Activated CD4-positive, alpha-beta T cell treated with anti-CD3 and anti-CD28 coated beads, Interleukin-2, amount 50 U/mL, for 24 hours (primary cell): ENCODE data around the gene ZNF618.

ENCODE experiments used
- DNase-seq, 2 donors: peaks; one replicate each; pipeline ENCODE4 v3.0.0-alpha.2; 2020; ENCODE audit warnings: low read depth in 1 of 2, low spot score in 1 of 2

ZNF618 gene

DNA sequence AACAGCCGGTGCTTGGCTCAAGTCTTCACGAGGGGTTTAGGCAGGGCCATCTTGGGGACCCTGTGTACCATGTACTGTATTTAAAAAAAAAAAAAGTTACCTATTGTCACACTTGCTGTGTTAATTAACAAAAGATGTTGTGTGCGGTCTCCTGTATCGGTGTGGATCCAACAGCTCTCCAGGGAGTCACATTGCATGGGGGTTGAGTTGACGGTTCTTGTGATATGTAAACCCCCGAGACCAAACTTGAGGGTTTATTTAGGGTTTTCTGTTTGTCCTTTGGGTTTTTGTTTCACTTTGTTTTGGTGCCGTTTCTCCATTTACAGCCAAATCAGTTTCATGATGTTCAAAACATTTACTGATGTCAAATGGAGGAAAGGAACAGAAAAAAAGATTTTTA, 179.8 kb downstream of the ZNF618 start:
- DNase-seq = no peak

- no peak for DNase-seq
Measured at GRCh38 chr9:114056527-114056926, 180.4 kb downstream of the ZNF618 start.

GRCh38 chr9:114057161-114057885, 181.2 kb downstream of the ZNF618 start:
- DNase-seq = no peak

GRCh38 chr9:114058688-114059046, 182.6 kb downstream of the ZNF618 start:
- no peak for DNase-seq

DNA sequence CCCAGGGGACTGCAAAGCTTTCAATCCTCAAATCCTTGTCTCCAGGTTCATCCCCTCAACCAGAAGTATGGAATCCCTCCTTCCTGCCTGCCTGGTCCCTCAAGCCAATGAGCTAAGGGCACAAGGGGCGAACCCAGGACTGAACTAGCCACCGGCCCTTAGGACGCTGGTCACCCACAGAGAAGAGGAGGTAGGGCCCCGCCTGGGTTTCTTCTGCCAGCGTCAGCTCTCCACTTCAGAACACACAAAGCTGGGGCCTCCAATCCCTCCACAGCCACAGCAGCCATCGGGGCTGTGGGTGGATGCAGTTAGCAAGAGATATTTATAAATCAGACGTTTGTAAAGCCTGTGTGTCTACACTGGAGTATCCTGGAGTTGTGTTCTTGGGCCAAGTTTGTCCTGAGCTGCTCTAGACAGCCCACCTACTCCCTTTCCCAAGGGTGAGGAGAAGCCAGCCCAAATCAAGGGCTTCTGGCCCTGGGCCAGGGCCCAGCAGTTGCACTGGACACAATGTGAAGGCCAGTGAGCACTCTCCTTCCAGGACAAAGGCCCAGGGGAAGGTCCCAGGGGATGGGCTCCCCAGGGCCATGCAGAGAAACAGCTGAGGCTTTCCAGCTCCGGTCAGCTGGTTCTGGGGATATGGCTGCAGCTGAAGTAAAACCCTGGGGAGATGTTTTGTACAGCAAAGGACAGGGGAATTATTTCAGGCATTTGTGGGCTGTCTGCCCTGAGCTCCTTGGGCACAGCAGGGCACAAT, 183.1 kb downstream of the ZNF618 start:
- no peak for DNase-seq

- DNase-seq = no peak
Measured at GRCh38 chr9:114060070-114060469, 184.0 kb downstream of the ZNF618 start.

GRCh38 chr9:114060711-114061110, 184.6 kb downstream of the ZNF618 start:
- DNase-seq = no peak

DNA sequence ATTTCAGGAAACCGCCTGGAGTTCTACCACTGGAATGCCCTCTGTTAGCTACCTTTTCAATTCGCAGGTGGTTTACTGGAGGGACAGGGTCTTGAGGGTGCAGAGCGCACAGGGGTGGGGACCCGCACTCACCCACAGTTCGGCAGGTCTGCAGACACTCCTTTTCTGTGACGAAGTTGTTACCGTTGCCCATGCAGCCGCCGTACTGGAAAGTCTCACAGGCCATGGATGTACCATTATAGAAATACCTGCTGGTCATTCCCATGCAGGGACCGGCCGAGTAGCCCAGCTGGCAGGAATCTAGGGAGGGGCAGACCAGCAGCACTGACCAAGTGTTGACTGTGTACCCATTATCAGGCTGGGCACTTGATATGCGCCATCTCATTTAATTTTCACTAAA, 185.2 kb downstream of the ZNF618 start:
- no peak for DNase-seq

DNA sequence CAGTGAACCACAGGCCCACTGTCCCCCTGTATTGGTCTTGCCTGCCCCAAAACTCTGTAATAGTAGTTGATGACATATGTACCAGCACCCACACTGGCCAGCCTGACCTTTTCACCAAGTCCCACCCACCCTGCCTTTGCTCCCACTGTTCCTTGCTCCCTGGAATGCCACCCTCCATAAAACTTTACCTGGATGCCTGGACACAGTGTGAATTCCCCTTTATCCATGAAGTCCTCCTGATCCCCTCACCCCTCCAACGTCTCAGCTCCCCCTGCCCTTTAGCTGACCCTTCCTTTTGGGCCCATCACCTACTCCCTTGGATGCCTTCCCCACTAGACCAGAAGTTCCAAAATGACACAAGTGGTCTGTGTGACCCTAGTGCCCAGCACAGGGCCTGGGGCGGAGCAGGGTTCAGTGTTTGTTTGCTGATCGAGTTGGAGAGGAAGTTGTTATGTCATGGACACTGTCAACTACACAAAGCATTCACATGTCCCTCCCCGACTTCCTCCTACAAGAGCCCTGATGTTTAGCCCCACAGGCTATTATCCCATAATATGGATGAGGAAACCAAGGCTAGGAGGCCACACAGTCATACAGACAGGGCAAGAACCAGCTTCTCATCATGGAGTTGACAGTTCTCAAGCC, 185.8 kb downstream of the ZNF618 start:
- DNase-seq = no peak

- no peak for DNase-seq
Measured at GRCh38 chr9:114065304-114065703, 189.2 kb downstream of the ZNF618 start.

- no peak for DNase-seq
Measured at GRCh38 chr9:114069476-114070187, 193.5 kb downstream of the ZNF618 start.

DNA sequence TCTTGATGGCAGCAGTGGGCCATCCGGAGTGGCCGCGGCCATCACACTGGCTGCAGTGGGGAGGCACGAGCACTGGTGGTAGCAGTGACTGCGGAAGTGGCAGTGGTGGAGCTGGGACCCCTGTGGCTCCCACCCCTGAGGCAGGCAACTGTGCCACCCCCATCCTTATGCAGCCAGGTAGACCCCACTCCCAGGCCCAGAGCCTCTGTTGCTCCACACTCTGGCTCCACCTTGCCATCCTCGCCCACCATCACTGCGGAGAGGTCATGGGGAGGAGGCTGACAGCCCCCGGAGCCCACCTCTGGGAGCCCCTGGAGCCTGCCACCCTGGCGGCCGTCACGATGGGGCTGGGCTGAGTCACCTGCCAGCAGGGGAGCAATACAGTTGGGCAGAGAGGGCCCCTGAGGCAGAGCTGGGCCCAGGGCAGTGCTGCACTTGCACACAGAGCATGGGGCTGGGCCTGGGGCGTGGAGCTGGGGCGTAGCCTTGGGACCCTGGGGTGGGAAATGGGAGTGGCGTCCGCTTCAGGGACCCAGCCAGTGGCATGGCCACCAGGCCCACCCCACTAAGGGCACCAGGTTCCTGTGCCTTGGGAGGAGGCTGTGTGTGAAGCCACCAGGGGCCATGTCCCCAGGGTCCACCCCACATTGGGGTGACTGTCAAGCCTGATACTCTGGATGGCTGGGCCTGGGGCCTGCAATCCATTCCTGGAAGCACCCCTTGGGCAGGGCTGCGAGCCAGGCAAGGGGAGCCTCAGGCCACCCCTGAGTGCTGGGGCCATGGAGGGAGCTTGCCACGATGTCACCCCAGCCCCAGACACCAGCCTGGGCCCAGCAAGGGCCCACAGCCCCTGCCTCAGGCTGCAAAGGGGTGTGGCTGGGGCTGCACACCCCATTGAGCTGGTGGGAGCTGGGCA, 194.3 kb downstream of the ZNF618 start:
- DNase-seq = no peak

- DNase-seq = no peak
Measured at GRCh38 chr9:114071197-114071795, 195.2 kb downstream of the ZNF618 start.

GRCh38 chr9:114072184-114073140, 196.4 kb downstream of the ZNF618 start:
- no peak for DNase-seq

DNA sequence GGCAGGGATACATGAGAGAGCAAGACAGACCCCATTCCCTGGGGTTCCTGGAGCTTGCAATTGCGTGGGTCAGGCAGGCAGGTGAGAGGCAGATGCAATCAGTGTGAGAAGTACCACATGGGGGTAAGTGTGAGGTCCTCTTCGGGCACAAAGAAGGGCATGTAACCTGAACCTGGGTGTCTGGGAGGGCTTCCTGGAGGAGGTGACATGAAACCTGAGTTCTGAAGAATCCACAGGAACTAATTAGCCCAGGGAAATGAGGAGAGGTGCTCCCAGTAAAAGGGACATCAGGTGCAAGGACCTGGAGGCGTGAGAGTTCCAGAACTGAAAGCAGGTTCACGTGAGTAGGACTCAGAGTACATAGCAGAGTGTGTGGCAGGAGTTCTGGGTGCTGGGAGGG, 199.5 kb downstream of the ZNF618 start:
- no peak for DNase-seq

GRCh38 chr9:114076237-114077161, 200.4 kb downstream of the ZNF618 start:
- no peak for DNase-seq

DNA sequence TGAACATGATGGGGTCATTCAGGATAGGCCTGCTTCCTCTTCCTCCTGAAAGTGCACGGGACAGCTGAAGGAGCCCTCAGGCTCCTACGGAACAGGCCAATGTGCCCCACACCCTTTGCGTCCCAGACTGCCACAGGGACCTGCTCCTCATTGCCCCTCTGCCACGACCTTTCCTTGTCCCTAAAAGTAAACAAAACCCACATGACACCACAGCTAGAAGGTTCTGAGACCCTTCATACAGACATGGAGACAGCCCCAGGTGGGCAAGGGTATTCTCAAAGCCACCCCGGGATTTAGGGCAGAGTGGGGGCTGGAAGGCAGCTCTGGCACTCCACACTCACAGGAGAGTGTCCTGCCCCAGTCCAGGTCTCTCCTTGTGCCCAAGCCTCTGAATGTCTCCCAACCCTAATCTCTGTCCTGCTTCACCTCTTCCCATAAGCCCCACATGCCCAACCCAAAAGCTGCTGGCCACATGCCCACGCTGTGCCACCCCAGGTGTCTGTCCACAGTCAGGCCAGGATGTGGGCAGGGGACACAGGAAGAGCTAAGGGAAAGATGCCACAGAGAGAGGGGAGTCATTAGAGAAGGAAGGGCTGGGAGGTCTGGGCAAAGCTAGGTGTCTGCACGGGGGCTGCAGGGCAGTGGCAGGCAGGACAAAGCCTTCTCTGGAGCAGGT, 201.2 kb downstream of the ZNF618 start:
- DNase-seq = no peak
